ENCODE data around the gene FBXW10B. TPM values are rescaled to one million over a fixed set of nuclear protein-coding genes. Genes with fewer than 3 reads are reported as not detected.
"Not testable (repeated sequence)": the region's sequence is repeated elsewhere in the genome, so short reads cannot be mapped to it uniquely, and the experiment has no call there.

Gene FBXW10B
- total RNA-seq, 1 donor from 2014 or later: 1.2 TPM

DNA sequence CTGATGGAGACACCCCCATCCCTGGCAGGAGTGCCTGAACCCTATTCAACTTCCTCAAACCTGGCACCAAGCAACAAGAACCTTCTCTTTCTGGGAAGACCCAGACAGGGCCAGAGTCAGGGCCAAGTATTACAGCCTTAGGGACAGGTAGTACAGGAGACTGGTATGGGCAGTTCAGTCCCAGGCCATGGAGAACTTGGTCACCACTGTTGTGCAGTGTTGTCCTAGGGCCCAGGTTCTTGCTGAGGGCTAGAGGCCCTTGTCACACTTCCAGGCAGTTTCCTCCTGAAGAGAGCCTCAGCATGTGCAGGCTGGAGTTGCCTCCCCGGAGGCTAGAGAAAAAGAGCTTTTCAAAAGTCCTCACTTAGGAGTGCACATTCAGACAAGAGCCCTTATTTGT lies 28.7 kb downstream of the FBXW10B start:
- not testable (repeated sequence) for DNase-seq (ENCODE audit: low read depth); H3K4me3 ChIP-seq (ENCODE audit: low read depth, low read length)

DNA sequence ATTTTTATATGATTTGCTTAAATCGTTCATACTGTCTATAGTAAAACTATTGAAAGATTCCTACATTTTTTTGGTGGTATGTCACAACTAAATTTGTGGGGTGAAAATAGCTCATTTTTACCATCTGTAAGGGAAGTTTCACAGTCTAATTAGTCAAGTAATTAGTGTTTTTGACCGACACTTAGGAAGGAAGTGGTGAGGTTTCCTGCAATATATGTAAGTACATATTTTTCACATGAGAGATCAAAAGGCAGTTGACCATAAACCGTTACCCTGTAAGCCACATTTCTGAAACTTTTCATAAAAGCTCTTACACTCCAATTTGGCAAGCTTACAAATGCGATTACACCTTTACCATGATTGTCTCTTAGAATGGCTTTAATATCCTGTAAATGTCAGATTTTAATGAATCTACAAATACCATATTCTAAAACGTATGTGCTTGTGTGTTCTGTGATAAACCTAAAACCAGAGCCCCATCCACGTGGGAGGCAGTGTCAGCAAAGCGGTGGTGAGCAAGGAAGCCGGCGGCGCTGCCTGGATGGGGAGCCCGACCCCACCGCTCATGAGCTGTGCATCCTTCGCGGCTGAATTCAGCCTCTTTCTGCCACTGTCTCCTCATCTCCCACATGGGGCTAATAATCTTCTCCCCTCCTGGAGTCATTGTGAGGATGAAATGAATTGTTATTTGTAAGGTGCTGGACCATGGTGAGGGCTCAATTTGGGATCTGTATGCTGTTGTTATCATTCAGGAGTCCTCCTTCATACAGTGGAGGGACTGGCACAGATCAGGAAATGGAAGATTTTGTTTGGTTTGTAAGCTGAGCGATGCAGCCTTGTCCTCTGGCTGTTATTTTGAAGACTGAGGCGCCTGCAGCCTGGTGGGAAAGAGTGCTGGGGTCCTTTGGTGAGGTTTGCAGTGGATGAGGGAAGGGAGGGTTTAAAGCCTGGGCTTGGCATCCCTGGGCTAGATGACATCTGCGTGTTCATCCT lies 29.7 kb downstream of the FBXW10B start:
- not testable (repeated sequence) for H3K4me3 ChIP-seq (ENCODE audit: low read depth, low read length); DNase-seq (ENCODE audit: low read depth)

DNA sequence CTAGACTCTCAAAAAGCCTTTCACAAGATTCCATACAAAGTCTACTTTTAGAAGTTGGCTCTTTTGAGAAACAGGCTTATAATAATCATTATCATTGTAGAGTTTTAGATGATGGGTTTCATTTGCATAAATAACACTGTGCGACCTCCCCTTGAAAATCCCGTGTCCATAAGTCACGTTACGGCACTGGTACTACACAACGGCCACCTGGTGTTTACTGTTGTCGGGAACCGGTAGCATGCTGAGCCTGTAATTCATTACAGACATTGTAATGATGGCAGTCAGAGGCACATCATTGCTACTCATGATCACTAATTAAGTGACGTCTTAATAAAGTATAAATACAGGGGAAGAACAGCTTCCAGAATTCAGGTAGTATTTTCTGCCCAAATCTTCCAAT lies 31.5 kb downstream of the FBXW10B start:
- DNase-seq (ENCODE audit: low read depth); H3K4me3 ChIP-seq (ENCODE audit: low read depth, low read length): not testable (repeated sequence)

DNA sequence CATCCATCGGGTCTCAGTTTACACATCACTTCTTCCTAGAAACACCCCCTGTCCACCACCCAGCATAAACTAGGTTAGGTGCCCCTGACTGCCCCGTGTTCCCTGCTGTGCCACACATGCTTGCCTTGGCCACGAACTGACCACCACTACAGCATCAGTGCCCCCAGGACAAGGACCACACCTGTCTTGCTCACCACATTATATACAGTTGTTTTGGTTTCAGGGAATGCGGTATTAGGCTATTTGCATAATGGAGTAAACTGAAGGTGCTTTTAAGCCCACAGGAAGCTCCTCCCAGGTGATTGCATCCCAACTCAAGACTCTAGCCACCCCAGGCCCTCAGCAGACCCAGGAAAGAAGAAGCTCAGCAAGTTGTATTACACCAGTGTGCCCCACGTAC lies 36.2 kb downstream of the FBXW10B start:
- not testable (repeated sequence) for DNase-seq (ENCODE audit: low read depth); H3K4me3 ChIP-seq (ENCODE audit: low read depth, low read length)

DNA sequence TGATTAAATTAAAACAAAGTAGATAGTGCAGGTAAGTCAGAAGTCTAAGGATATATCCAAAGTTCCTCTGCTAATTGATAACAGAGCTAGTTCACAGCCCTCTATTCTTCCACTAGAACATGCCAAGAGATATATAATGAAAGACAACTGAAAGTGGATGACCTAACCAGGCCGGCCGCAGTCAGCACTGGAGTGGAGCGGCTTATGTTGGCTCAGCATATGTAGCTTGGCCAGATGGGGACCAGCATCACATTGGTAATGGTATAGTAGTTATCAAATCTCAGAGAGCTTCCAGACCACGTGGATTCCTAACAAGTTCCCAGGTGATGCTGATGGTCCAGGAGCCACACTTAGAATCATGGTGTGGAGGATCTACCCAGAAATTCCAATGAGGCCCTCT lies 38.0 kb downstream of the FBXW10B start:
- not testable (repeated sequence) for H3K4me3 ChIP-seq (ENCODE audit: low read depth, low read length); DNase-seq (ENCODE audit: low read depth)

DNA sequence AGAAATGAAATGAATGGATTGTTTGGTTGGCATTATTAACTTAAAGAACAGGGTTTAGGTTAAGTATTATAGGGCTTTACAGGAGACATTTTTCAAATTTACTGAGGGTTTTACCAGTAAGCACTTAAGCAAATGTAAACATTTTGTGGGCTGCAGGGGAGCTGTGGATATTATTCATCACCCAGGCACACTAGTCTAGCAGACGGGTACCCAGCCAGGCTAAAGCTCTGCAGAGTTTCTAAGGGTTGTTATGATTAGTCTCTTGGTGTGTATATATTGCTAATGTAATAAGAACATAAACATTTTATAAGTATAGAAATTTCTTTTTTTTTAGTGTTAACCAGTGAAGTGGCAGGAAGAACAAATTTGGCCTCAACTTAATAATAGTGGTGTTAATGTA lies 42.7 kb downstream of the FBXW10B start:
- not testable (repeated sequence) for H3K4me3 ChIP-seq (ENCODE audit: low read depth, low read length); DNase-seq (ENCODE audit: low read depth)

DNA sequence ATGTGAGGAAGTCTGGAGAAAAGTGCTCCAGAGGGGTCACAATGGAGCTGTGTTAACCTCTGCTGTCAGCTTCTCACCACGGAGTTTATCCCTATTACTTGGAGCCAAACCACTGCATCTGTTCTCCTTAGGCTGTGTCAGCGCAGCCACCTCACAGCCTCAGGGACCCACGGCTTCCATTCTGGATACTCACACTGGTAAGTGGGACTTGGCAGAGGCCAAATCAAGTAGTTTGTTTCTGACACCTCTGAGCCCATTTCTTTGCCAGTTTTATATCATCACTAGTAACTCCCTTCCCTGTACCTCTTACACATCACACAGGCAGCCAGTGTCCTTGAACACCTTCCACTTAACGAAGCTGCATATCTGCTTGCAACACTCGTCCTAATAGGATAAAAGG lies 44.8 kb downstream of the FBXW10B start:
- H3K4me3 ChIP-seq (ENCODE audit: low read depth, low read length); DNase-seq (ENCODE audit: low read depth): not testable (repeated sequence)

DNA sequence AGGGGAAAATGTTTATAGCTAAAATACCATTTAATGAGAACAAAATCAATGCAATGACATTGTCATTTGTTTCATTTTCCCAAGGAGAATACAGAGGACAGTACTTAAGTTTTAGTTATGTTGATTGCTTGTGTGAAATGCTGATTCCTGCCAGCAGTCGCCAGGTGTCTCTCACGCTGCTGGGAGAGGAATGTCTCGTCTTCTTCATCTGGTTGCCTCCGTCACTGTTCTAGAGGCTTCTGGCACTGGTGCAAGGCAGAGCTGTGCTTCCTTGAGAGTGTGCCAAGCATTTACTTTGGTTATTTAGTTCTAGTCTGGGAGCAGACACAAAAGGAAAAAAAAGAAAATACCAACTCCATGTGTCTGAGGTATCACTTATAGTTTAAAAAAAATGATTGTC lies 45.6 kb downstream of the FBXW10B start:
- DNase-seq (ENCODE audit: low read depth); H3K4me3 ChIP-seq (ENCODE audit: low read depth, low read length): not testable (repeated sequence)
- TF ChIP-seq, protein P1, sequence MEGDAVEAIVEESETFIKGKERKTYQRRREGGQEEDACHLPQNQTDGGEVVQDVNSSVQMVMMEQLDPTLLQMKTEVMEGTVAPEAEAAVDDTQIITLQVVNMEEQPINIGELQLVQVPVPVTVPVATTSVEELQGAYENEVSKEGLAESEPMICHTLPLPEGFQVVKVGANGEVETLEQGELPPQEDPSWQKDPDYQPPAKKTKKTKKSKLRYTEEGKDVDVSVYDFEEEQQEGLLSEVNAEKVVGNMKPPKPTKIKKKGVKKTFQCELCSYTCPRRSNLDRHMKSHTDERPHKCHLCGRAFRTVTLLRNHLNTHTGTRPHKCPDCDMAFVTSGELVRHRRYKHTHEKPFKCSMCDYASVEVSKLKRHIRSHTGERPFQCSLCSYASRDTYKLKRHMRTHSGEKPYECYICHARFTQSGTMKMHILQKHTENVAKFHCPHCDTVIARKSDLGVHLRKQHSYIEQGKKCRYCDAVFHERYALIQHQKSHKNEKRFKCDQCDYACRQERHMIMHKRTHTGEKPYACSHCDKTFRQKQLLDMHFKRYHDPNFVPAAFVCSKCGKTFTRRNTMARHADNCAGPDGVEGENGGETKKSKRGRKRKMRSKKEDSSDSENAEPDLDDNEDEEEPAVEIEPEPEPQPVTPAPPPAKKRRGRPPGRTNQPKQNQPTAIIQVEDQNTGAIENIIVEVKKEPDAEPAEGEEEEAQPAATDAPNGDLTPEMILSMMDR (conservative IDR thresholded peaks at IDR 0.05; ENCODE audit: low read depth, low read length): peak; percentile 2

Other genes starting within 250 kb of the FBXW10B start
- gene CDRT4, start 152.1 kb downstream of the FBXW10B start, total RNA-seq: 0.29 and 6.7 TPM in 2 replicates
- gene TVP23C, start 56.2 kb downstream of the FBXW10B start, total RNA-seq: 3.3 and 4.6 TPM in 2 replicates
- gene TRIM16, start 64.6 kb upstream of the FBXW10B start, total RNA-seq: 25.0 and 36.5 TPM in 2 replicates
- 35.7 and 52.4 TPM in 2 replicates for gene ZNF286A, start 80.0 kb upstream of the FBXW10B start, total RNA-seq
- gene TBC1D26, start 112.6 kb upstream of the FBXW10B start, total RNA-seq: under 0.01 TPM in 1 of 2 replicates, not detected in the other

Measured in epithelial cell of proximal tubule (primary cell).